H9 (cell line): ENCODE measurements around the gene KCNN3. TPM values are rescaled to one million over a fixed set of nuclear protein-coding genes. Genes with fewer than 3 reads are reported as not detected.
A peak's percentile ranks its signal among the peaks of the same experiment; 100 is the strongest.

Source experiments
- DNase-seq: peaks from one replicate; pipeline ENCODE4 v3.0.0-alpha.2; 2017
- H2AFZ ChIP-seq: one replicate; pipeline ENCODE4 v1.6.1; 2013; ENCODE audit warnings: mild to moderate bottlenecking, low read length, control low read depth, moderate library complexity
- H2AK5ac ChIP-seq: 2 replicates; pipeline ENCODE4 v1.6.1; 2013; ENCODE audit warnings: low read length, control low read depth, mixed read lengths; ENCODE audit not compliant: insufficient read length
- H2BK120ac ChIP-seq: one replicate; pipeline ENCODE4 v1.6.1; 2013; ENCODE audit warnings: low read depth, mild to moderate bottlenecking, low read length, control low read depth, inconsistent platforms; ENCODE audit not compliant: poor library complexity, severe bottlenecking
- H2BK12ac ChIP-seq: 2 replicates; pipeline ENCODE4 v1.6.1; 2013; ENCODE audit warnings: low read length, control low read depth, mixed read lengths, low read depth; ENCODE audit not compliant: insufficient read length
- H2BK15ac ChIP-seq: 2 replicates; pipeline ENCODE4 v1.6.1; 2013; ENCODE audit warnings: low read depth, low read length, control low read depth
- H2BK20ac ChIP-seq: one replicate; pipeline ENCODE4 v1.6.1; 2013; ENCODE audit warnings: low read depth, mild to moderate bottlenecking, low read length, control low read depth, inconsistent platforms; ENCODE audit not compliant: poor library complexity, severe bottlenecking
- H2BK5ac ChIP-seq: 2 replicates; pipeline ENCODE4 v1.6.1; 2013; ENCODE audit warnings: low read length, control low read depth, mixed read lengths; ENCODE audit not compliant: insufficient read length
- H3K14ac ChIP-seq: 2 replicates; pipeline ENCODE4 v1.6.1; 2013; ENCODE audit warnings: low read length, control low read depth; ENCODE audit not compliant: insufficient read depth
- H3K18ac ChIP-seq: 2 replicates; pipeline ENCODE4 v1.6.1; 2013; ENCODE audit warnings: low read depth, mild to moderate bottlenecking, mixed read lengths, low read length, control low read depth; ENCODE audit not compliant: insufficient read length
- H3K23ac ChIP-seq: 2 replicates; pipeline ENCODE4 v1.6.1; 2013; ENCODE audit warnings: low read length, control low read depth, mixed read lengths, low read depth; ENCODE audit not compliant: insufficient read length
- H3K23me2 ChIP-seq: 2 replicates; pipeline ENCODE4 v1.6.1; 2013; ENCODE audit warnings: low read depth, mild to moderate bottlenecking, mixed read lengths, low read length, control low read depth; ENCODE audit not compliant: insufficient read length, poor library complexity, severe bottlenecking
- H3K27ac ChIP-seq: 2 replicates; pipeline ENCODE4 v1.5.1; 2013; ENCODE audit warnings: low read length, control low read depth, mixed read lengths, low read depth; ENCODE audit not compliant: insufficient read length
- H3K27me3 ChIP-seq: 2 replicates; pipeline ENCODE4 v1.6.1; 2013; ENCODE audit warnings: low read length, control low read depth, inconsistent platforms; ENCODE audit not compliant: insufficient read depth
- H3K4ac ChIP-seq: 2 replicates; pipeline ENCODE4 v1.6.1; 2013; ENCODE audit warnings: low read depth, mild to moderate bottlenecking, control low read depth, inconsistent platforms, low read length, moderate library complexity
- H3K4me1 ChIP-seq: 2 replicates; pipeline ENCODE4 v1.6.1; 2013; ENCODE audit warnings: low read length, control low read depth, inconsistent platforms; ENCODE audit not compliant: insufficient read depth
- H3K4me2 ChIP-seq: 2 replicates; pipeline ENCODE4 v1.6.1; 2013; ENCODE audit warnings: low read length, control low read depth, mixed read lengths; ENCODE audit not compliant: insufficient read length, insufficient read depth
- H3K56ac ChIP-seq: 2 replicates; pipeline ENCODE4 v1.6.1; 2013; ENCODE audit warnings: low read depth, mild to moderate bottlenecking, mixed read lengths, low read length, control low read depth; ENCODE audit not compliant: insufficient read length
- H3K79me1 ChIP-seq: 2 replicates; pipeline ENCODE4 v1.6.1; 2013; ENCODE audit warnings: low read depth, mild to moderate bottlenecking, moderate library complexity, low read length, control low read depth, inconsistent platforms; ENCODE audit not compliant: insufficient read depth, poor library complexity, severe bottlenecking
- H3K79me2 ChIP-seq: 2 replicates; pipeline ENCODE4 v1.6.1; 2013; ENCODE audit warnings: low read length, control low read depth, inconsistent platforms; ENCODE audit not compliant: insufficient read depth
- H3K9ac ChIP-seq: 2 replicates; pipeline ENCODE4 v1.6.1; 2013; ENCODE audit warnings: low read length, control low read depth, mixed read lengths; ENCODE audit not compliant: insufficient read length; ENCODE audit errors: extremely low read depth
- H3K9me3 ChIP-seq: one replicate; pipeline ENCODE4 v1.6.1; 2013; ENCODE audit warnings: low read depth, low read length, inconsistent platforms; ENCODE audit not compliant: control insufficient read depth
- H3T11ph ChIP-seq: one replicate; pipeline ENCODE4 v1.6.1; 2013; ENCODE audit warnings: mild to moderate bottlenecking, low read length, control low read depth, inconsistent platforms
- H4K20me1 ChIP-seq: one replicate; pipeline ENCODE4 v1.6.1; 2013; ENCODE audit not compliant: control insufficient read depth, insufficient read length, insufficient read depth
- H4K5ac ChIP-seq: 2 replicates; pipeline ENCODE4 v1.6.1; 2013; ENCODE audit warnings: low read depth, mild to moderate bottlenecking, mixed read lengths, low read length, control low read depth; ENCODE audit not compliant: insufficient read length
- H4K8ac ChIP-seq: replicated peaks from 2 replicates; pipeline ENCODE4 v1.6.1; 2013; ENCODE audit warnings: low read length, control low read depth, mixed read lengths, low read depth; ENCODE audit not compliant: insufficient read length
- H4K91ac ChIP-seq: 2 replicates; pipeline ENCODE4 v1.6.1; 2013; ENCODE audit warnings: low read depth, mild to moderate bottlenecking, moderate library complexity, mixed read lengths, low read length, control low read depth; ENCODE audit not compliant: insufficient read length
- H3K27ac Mint-ChIP-seq, 3 experiments: 2 replicates in 2 of 3; 3 replicates in 1 of 3; pipeline ENCODE4 v1.8.0; 2020 to 2021; ENCODE audit warnings: mixed read lengths in 3 of 3, mild to moderate bottlenecking in 1 of 3, moderate library complexity in 1 of 3
- H3K27me3 Mint-ChIP-seq: 2 replicates; pipeline ENCODE4 v1.8.0; 2021; ENCODE audit warnings: low read depth, mild to moderate bottlenecking, moderate library complexity, mixed read lengths
- H3K36me3 Mint-ChIP-seq, 3 experiments: 2 replicates in 2 of 3; 3 replicates in 1 of 3; pipeline ENCODE4 v1.8.0; 2020 to 2021; ENCODE audit warnings: low read depth in 3 of 3, mixed read lengths in 3 of 3; ENCODE audit not compliant: insufficient read depth in 1 of 3
- H3K4me1 Mint-ChIP-seq, 2 experiments: 2 replicates each; pipeline ENCODE4 v1.8.0; 2020; ENCODE audit warnings: mixed read lengths in 2 of 2
- H3K4me3 Mint-ChIP-seq, 2 experiments: 2 replicates in 1 of 2; 3 replicates in 1 of 2; pipeline ENCODE4 v1.8.0; 2020 to 2021; ENCODE audit warnings: mild to moderate bottlenecking in 2 of 2, mixed read lengths in 2 of 2, moderate library complexity in 1 of 2
- H3K9me3 Mint-ChIP-seq, 2 experiments: 2 replicates in 1 of 2; 3 replicates in 1 of 2; pipeline ENCODE4 v1.8.0; 2020; ENCODE audit warnings: mild to moderate bottlenecking in 2 of 2, mixed read lengths in 2 of 2, moderate library complexity in 1 of 2
- WGBS: extraction: QIAGEN DNeasy Blood & Tissue Kit; methylation state at CpG from one replicate; pipeline ENCODE4 v1.1.7; 2013; ENCODE audit warnings: missing lambda C conversion rate, low lambda C conversion rate, mixed read lengths; ENCODE audit not compliant: insufficient read length; ENCODE audit errors: extremely low coverage; 5-methylcytosine and 5-hydroxymethylcytosine counted together
- total RNA-seq: library from RNA; stranded (reverse); gene quantifications from 2 replicates; pipeline ENCODE4 v1.2.1, GENCODE V29; 2021
- TF ChIP-seq, protein P1 (sequence below): fragments of 200-600 bp; sonication (generic); conservative IDR thresholded peaks from 3 replicates; pipeline ENCODE4 v1.8.0; 2021; ENCODE audit warnings: antibody characterized with exemption, mild to moderate bottlenecking

KCNN3 gene
- total RNA-seq, 1 experiment from 2014 or later = 0.83 TPM

DNA sequence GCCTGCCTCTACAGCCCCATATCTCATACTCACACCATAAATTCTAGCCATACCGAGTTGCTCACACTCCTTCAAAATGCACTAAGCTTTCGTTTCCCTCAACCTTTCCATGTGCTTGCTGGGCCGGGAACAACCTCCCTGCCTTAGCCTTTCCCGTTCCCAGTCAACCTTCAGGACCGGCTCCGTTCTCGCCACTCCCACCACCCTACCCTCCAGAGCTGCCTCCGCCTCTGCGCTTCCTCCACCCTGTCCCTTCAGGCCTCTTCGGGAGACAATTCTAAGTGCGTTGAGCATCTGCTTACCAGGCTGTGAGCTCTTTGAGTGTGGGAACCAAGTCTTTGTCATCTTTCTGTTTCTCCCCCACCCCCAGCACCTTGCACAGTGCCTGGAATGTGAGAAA, 31.6 kb downstream of the KCNN3 start:
- Histone ChIP-seq H2BK20ac (no peak overlapping the region), H3K79me2 (no peaks in the 10 kb centered on the region), H2AK5ac (no peak overlapping the region), H2BK5ac (no peak overlapping the region), H3K18ac (no peak overlapping the region), H4K20me1 (no peaks in the 10 kb centered on the region), H3K56ac (no peak overlapping the region), H4K5ac (no peak overlapping the region), H3K23me2 (no peaks in the 10 kb centered on the region), H3K27ac (no peak overlapping the region), H3T11ph (no peak overlapping the region), H3K4me2 (no peak overlapping the region), H2BK120ac (no peak overlapping the region), H2AFZ (no peak overlapping the region), H4K91ac (no peak overlapping the region), H3K14ac (no peak overlapping the region), H3K9me3 (no peaks in the 10 kb centered on the region), H3K9ac (no peak overlapping the region), H3K4ac (no peak overlapping the region), H3K4me1 (no peaks in the 10 kb centered on the region), H3K23ac (no peak overlapping the region), H2BK15ac (no peak overlapping the region), H3K79me1 (no peaks in the 10 kb centered on the region), H2BK12ac (no peak overlapping the region), H4K8ac (no peak overlapping the region), H3K27me3 (no peaks in the 10 kb centered on the region)
- Mint-ChIP-seq H3K4me1 (peaks cover 14 to 30% of the 10 kb centered on the region in 2 experiments), H3K9me3 (no peaks in the 10 kb centered on the region), H3K27me3 (no peaks in the 10 kb centered on the region; the same call in 1 of the 2 replicates), H3K36me3 (no peaks in the 10 kb centered on the region), H3K27ac (peak overlapping the region in 1 of 3 experiments; percentile 75; a peak in 1 of 7 replicates), H3K4me3 (no peak overlapping the region)
- TF ChIP-seq, protein P1, sequence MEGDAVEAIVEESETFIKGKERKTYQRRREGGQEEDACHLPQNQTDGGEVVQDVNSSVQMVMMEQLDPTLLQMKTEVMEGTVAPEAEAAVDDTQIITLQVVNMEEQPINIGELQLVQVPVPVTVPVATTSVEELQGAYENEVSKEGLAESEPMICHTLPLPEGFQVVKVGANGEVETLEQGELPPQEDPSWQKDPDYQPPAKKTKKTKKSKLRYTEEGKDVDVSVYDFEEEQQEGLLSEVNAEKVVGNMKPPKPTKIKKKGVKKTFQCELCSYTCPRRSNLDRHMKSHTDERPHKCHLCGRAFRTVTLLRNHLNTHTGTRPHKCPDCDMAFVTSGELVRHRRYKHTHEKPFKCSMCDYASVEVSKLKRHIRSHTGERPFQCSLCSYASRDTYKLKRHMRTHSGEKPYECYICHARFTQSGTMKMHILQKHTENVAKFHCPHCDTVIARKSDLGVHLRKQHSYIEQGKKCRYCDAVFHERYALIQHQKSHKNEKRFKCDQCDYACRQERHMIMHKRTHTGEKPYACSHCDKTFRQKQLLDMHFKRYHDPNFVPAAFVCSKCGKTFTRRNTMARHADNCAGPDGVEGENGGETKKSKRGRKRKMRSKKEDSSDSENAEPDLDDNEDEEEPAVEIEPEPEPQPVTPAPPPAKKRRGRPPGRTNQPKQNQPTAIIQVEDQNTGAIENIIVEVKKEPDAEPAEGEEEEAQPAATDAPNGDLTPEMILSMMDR = no peak
- WGBS = no CpG with 5 or more reads among the region's 11 CpGs
- DNase-seq = no peak
